IPS-11a (cell line): ENCODE measurements around the gene RNF26.
A peak's percentile ranks its signal among the peaks of the same experiment; 100 is the strongest.

Experiments used
- H3K4me3 ChIP-seq: one replicate; pipeline ENCODE4 v1.5.1; 2013; ENCODE audit warnings: low read depth, low read length, control low read depth

Gene RNF26

GRCh38 chr11:119350302-119350701 is 16.0 kb downstream of the RNF26 start:
- H3K4me3 ChIP-seq, result no peak overlapping the region

DNA sequence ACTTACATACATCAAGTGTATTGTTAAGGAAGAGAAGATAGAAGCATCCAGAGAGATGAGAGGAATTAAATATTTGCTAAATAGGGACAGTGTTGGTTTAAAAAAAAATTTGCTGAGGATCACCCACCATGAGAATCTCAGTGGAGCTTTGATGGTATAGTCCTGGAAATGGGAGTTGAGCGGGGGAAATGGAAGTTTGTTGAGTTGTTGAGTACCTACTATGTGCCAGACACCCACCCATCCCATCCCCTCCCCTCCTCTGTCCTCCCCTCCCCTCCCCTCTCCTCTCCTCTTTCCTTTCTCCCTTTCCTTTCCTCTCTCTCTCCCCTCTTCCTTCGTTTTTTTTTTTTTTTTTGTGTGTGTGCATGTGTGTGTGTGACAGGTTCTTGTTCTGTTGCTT is 16.9 kb downstream of the RNF26 start:
- no peak overlapping the region for H3K4me3 ChIP-seq

- H3K4me3 ChIP-seq, result no peak overlapping the region
Measured at GRCh38 chr11:119352857-119353260, 18.5 kb downstream of the RNF26 start.

- no peak overlapping the region for H3K4me3 ChIP-seq
Measured at GRCh38 chr11:119355091-119355843, 20.9 kb downstream of the RNF26 start.

- peak overlapping the region; percentile 50 for H3K4me3 ChIP-seq
Measured at GRCh38 chr11:119356349-119357031, 22.2 kb downstream of the RNF26 start.

GRCh38 chr11:119357074-119357473 is 22.7 kb downstream of the RNF26 start:
- H3K4me3 ChIP-seq, result no peak overlapping the region

- H3K4me3 ChIP-seq, result no peak overlapping the region
Measured at GRCh38 chr11:119359365-119360214, 25.3 kb downstream of the RNF26 start.

DNA sequence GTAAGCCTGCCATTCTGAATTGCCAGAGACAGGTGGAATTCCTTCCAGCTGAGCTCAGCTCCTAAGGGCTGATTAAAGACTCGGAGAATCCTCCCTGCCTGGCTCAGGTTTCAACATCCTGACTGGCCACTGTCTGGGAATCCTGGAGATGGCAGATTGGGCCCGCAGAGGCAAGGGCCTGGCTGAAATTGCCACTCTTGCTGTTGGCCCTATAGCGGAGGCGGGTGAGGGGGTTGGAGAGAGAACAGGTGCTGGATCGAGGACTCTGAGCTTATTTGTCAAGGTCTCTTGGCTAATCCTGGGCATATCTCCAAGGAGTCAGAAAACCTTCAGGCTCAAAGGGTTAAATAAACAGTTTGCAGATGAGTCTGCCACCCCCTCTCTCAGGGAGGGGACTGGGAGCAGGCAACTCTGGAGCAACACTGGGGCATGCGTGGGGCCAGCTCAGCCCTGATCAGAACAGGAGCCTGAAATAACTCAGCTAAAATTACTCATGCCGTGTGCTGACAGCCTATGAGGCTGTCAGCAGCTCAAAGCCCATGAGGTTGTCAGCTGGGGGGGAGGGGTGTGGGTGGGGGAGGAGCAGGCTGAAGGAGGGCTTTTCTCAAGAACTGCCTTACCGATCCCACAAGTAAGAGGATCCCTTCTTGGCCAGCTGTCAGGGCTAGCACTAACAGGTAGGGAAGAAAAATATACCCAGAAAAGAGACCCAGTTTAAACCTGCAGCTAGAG is 26.9 kb downstream of the RNF26 start:
- no peak overlapping the region for H3K4me3 ChIP-seq

DNA sequence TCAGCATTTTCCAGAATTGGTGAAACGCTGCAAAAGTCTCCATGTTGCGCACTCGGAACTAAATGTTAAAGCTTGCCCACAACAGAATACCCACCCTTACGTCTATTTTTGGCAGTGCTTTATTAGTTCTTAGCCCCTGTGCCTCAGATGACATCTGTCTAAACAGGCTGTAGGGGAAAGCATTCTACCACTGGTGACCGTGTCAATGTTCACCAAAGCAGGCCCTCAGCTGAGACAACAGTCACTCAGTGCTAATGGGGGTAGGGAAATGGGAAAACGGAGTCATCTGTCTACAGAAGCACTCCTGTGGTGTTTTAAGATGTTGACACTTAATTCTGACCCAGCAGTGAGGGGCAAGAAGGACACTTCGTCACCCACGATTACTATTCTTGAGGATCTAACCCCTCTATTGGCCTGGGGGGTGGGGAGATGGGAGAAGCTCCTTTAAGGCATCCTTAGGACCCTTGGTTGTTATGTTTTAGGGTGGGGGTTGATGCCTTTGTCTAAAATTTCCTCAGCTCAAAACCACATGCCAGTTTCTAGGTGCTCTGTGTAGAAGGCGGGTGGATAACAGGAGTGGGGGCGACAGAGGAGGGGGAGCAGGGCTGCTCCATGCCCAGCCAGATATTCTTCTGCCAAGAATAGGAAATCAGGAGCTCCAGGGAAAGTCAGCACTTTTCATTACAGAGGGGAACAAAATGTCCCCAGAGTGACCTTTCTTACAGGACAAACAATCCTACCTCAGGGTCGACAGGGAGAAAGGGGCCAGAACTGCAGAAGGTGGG is 27.8 kb downstream of the RNF26 start:
- no peak overlapping the region for H3K4me3 ChIP-seq

DNA sequence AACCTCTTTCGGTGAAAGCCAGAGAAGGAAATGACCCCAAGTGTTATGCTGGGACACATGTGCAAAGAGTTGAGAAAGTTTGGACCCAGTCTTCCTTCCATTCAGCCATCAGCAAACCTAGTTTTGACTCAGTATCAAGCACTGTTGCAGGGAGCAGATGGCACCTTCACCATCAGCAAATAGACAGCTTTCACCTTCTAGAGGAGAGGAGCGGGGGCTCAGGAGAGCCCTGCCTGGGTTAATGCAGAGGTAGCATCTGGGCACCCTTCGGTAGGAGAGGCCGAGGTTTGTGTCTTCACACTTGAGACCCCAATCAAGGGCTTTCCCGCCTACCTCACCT is 28.4 kb downstream of the RNF26 start:
- no peak overlapping the region for H3K4me3 ChIP-seq

GRCh38 chr11:119363081-119363850 is 28.9 kb downstream of the RNF26 start:
- H3K4me3 ChIP-seq, result no peak overlapping the region

GRCh38 chr11:119363851-119364590 is 29.7 kb downstream of the RNF26 start:
- peak overlapping the region; percentile 27 for H3K4me3 ChIP-seq

GRCh38 chr11:119365071-119365591 is 30.8 kb downstream of the RNF26 start:
- no peak overlapping the region for H3K4me3 ChIP-seq

- no peak overlapping the region for H3K4me3 ChIP-seq
Measured at GRCh38 chr11:119366690-119367620, 32.6 kb downstream of the RNF26 start.

DNA sequence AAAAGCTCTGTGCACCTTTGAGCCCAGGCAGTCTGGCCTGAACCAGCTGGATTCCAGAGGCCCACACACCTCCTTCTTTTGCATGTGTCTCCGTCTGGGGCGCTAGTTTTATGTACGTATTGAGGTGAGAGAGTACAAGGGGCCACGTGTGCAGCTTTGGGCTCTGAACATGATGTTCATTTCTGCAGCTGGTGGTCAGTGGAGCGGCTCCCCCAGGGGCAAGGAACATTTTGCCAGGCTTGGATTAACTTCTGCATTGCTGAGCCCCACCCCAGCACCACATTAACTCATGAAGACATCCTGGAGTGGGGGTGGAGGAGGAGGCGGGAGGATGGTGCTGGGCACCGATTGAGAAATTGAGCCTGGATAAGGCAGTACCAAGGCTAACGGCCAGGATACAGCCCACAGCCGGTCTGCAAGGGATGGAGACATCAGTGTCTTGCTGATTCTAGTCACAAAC is 33.4 kb downstream of the RNF26 start:
- H3K4me3 ChIP-seq, result no peak overlapping the region

DNA sequence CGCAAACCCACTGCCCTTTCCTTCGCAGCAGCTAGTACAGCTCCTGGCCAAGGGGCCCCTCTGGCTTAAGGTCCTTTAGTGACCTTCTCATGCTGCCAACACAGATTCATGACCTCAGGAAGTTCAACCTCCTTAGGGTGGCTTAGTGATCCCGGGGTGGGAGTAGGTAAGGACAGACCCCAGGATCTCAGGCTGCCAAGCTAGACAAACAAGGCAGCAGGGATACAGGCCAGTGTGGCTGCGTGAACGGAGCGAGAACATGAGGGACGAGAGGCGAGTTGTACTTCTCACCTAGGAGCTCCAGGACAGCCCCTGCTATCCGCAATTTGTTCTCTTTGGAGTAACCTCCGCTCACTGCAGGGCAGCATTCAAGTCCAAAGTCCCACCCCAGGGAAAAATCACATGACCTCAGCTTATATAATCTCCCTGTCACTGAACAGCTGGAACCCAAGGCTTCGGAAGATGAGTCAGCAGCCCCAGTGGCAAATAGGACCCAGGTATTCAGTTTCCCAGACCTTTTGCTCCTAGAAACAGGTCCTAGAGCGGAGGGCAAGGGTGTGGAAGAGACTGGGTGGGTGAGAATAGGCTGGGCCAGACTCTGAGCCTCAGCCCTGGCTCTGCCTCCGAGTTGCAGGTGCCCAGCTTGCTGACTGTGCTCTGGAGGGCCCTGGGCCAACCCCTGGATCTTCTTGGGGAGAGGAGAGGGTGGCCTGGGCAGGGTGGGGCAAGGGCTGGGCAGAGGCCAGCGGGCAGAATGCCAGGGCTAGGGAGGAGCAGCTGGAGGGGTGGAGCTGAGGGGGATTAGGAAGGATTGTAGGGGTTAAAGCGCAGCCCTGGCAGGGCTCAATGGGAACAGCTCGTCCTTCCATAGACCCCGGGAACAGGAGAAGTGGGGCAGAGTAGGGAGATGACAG is 34.1 kb downstream of the RNF26 start:
- no peak overlapping the region for H3K4me3 ChIP-seq
